BLaER1 (cell line): ENCODE data around the gene HIRA.
"Not testable (repeated sequence)": the region's sequence is repeated elsewhere in the genome, so short reads cannot be mapped to it uniquely, and the experiment has no call there.

ENCODE experiments used
- H3K27ac ChIP-seq: shearing (Covaris generic); formaldehyde crosslinking; 2 replicates; pipeline ENCODE4 v1.8.1; 2022
- H3K27me3 ChIP-seq: shearing (Covaris generic); formaldehyde crosslinking; 2 replicates; pipeline ENCODE4 v1.8.1; 2022
- H3K36me3 ChIP-seq: shearing (Covaris generic); formaldehyde crosslinking; 2 replicates; pipeline ENCODE4 v1.8.1; 2022
- H3K4me1 ChIP-seq: shearing (Covaris generic); formaldehyde crosslinking; 2 replicates; pipeline ENCODE4 v1.8.1; 2022
- H3K4me2 ChIP-seq: shearing (Covaris generic); formaldehyde crosslinking; 2 replicates; pipeline ENCODE4 v1.8.1; 2022
- H3K4me3 ChIP-seq: shearing (Covaris generic); formaldehyde crosslinking; 2 replicates; pipeline ENCODE4 v1.8.1; 2022
- H3K9ac ChIP-seq: shearing (Covaris generic); formaldehyde crosslinking; 2 replicates; pipeline ENCODE4 v1.8.1; 2022
- H3K9me3 ChIP-seq: shearing (Covaris generic); formaldehyde crosslinking; 2 replicates; pipeline ENCODE4 v1.8.1; 2022
- H4K20me1 ChIP-seq: shearing (Covaris generic); formaldehyde crosslinking; 2 replicates; pipeline ENCODE4 v1.8.1; 2022
- Cebpa-rat ChIP-seq: shearing (Covaris generic); IDR thresholded peaks from 2 replicates; pipeline ENCODE4 v1.8.1; 2022

Gene HIRA

DNA sequence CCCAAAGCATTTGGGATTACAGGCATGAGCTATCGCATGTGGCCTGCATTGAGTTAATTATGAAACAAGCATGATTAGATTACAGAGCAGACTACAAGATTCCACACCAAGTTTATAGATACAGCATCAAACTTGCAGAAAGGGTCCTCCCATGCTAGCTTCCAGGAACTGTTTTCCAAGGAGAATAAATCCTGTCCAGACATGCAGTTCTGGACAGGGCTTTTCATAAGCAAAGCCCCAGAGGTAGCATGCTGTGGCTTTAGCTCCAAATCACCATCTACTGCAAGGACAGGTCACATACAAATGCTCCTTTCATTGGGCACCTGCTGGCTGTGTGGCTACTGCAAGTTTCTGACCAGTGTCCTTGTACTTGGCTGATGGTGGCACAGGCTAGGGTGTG lies 57.1 kb downstream of the HIRA start:
- no peaks in the 10 kb centered on the region for H3K9me3 ChIP-seq
- no peaks in the 10 kb centered on the region for H4K20me1 ChIP-seq
- H3K27ac ChIP-seq: no peak overlapping the region
- no peak overlapping the region for H3K4me3 ChIP-seq
- no peak overlapping the region for H3K4me2 ChIP-seq
- H3K9ac ChIP-seq: no peak overlapping the region
- H3K4me1 ChIP-seq: no peaks in the 10 kb centered on the region
- no peak for TF ChIP-seq Cebpa-rat
- no peaks in the 10 kb centered on the region for H3K27me3 ChIP-seq
- peaks cover 98% of the 10 kb centered on the region for H3K36me3 ChIP-seq

DNA sequence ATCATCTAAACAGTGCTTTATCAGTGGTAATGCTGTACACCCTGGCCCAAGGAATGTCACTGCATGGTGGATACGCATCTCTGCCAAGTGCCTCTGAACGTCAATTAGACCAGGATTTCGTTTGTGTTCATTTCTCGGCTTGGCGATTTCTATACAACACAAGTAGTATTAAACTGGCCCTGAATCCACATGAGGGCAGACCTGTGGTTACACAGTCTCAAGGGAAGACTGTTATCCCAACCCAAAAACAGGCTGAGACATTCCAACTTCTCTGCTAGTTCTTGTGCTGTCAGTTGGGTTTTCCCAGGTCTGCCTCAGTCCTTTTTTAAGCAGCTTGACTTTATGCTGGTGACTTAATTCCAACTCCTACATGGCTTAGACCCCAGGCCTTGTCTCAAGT lies 58.1 kb downstream of the HIRA start:
- Histone ChIP-seq H3K4me2 (no peak overlapping the region), H4K20me1 (no peaks in the 10 kb centered on the region), H3K9ac (no peak overlapping the region), H3K9me3 (no peaks in the 10 kb centered on the region), H3K4me1 (no peaks in the 10 kb centered on the region), H3K27me3 (no peaks in the 10 kb centered on the region), H3K27ac (no peak overlapping the region), H3K4me3 (no peak overlapping the region), H3K36me3 (peaks cover 98% of the 10 kb centered on the region)
- TF ChIP-seq Cebpa-rat: no peak

DNA sequence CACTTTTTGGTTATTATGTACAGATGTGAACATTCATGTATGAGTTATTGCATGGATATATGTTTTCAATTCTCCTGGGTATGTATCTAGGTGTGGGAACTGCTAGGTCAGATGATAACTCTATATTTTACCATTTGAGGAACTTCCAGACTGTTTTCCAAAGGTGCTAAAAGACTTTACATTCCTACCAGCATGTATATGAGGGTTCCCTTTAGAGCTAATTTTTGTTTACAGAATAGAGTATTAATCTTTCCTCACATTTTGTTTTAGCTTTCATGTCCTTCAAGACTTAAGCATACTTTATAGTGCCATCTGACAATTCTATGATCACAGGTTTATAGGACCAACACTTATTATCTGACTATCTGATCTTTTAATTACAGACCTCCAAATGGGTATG lies 59.6 kb downstream of the HIRA start:
- Histone ChIP-seq H3K27ac (no peak overlapping the region), H4K20me1 (no peaks in the 10 kb centered on the region), H3K4me2 (no peak overlapping the region), H3K9me3 (no peaks in the 10 kb centered on the region), H3K9ac (no peak overlapping the region), H3K27me3 (no peaks in the 10 kb centered on the region), H3K36me3 (peaks cover 97% of the 10 kb centered on the region), H3K4me3 (no peak overlapping the region), H3K4me1 (no peaks in the 10 kb centered on the region)
- TF ChIP-seq Cebpa-rat: no peak

DNA sequence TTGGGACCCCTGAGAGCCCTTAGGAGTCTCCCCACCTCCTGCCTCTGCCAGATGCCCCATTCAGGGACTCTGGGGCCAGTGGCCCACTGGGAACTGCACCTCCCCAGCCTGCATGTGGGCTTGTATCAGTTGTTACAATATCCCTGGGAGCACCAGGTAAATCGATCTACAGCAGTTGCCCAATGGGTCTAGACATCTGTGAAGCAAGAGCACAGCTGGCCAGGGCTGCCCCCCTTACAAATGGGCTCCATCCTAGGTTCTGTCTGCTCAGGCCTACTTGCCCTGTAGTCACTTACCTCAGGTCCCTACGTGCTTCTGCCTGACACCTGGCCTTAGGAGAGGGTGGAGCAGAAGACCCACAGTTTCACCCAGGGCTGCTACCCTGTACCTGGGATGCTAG lies 62.7 kb downstream of the HIRA start:
- H3K27ac ChIP-seq: no peak overlapping the region
- H4K20me1 ChIP-seq: no peaks in the 10 kb centered on the region
- no peak for TF ChIP-seq Cebpa-rat
- H3K4me1 ChIP-seq: no peaks in the 10 kb centered on the region
- no peak overlapping the region for H3K4me3 ChIP-seq
- no peaks in the 10 kb centered on the region for H3K9me3 ChIP-seq
- H3K36me3 ChIP-seq: peaks cover 97% of the 10 kb centered on the region
- H3K27me3 ChIP-seq: no peaks in the 10 kb centered on the region
- H3K9ac ChIP-seq: no peak overlapping the region
- no peak overlapping the region for H3K4me2 ChIP-seq

DNA sequence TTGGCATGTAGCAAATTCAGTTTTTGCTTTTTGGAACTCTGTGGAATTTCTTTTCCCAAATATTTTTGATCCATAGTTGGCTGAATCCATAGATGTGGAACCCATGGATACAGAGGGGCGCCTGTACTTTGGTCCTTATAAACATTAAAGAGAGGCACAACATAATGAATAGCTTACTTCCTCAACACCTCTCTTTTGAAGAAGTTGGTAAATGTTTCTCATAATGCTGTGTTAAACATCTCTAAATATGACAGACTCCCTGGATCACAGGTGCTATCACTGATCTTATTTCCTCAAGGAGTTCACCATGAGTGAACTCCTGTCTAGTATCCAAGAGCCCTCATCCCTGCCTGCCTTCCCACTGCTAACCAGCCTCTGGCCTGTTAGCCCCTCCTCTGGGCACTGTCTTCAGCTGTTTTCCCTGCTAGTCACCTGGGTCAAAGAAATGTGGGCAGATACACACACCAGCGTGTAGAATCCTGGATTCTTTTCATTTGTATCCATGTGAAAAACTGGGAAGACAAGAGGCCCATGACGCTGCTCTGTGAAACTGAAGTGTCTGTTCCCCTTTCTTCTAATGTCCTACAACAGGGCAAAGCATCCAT lies 63.7 kb downstream of the HIRA start:
- no peaks in the 10 kb centered on the region for H3K9me3 ChIP-seq
- H3K9ac ChIP-seq: no peak overlapping the region
- no peak overlapping the region for H3K4me3 ChIP-seq
- no peaks in the 10 kb centered on the region for H4K20me1 ChIP-seq
- no peak overlapping the region for H3K4me2 ChIP-seq
- H3K27me3 ChIP-seq: no peaks in the 10 kb centered on the region
- no peak overlapping the region for H3K27ac ChIP-seq
- no peak for TF ChIP-seq Cebpa-rat
- 0 out of 2 replicates have a peak, but pooled peaks cover under 1% of the 10 kb centered on the region for H3K4me1 ChIP-seq
- H3K36me3 ChIP-seq: peaks cover 98% of the 10 kb centered on the region

DNA sequence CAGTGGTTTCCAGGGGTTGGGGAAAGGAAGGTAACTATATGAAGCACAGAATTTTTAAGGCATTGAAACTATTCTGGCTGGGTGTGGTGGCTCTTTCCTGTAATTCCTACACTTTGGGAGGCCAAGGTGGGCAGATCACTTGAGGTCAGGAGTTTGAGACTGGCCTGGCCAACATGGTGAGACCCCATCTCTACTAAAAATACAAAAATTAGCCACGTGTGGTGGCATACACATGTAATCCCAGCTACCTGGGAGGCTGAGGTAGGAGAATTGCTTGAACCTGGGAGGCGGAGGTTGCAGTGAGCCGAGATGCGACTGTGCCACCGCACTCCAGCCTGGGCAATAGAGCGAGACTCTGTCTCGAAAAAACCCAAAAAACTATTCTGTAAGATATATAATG lies 68.0 kb downstream of the HIRA start:
- H3K27me3 ChIP-seq, H3K9me3 ChIP-seq, H3K4me3 ChIP-seq, H3K9ac ChIP-seq, H3K4me2 ChIP-seq, H3K27ac ChIP-seq, H4K20me1 ChIP-seq: not testable (repeated sequence)
- peaks cover 94% of the 10 kb centered on the region for H3K36me3 ChIP-seq
- H3K4me1 ChIP-seq: peaks cover 18% of the 10 kb centered on the region

DNA sequence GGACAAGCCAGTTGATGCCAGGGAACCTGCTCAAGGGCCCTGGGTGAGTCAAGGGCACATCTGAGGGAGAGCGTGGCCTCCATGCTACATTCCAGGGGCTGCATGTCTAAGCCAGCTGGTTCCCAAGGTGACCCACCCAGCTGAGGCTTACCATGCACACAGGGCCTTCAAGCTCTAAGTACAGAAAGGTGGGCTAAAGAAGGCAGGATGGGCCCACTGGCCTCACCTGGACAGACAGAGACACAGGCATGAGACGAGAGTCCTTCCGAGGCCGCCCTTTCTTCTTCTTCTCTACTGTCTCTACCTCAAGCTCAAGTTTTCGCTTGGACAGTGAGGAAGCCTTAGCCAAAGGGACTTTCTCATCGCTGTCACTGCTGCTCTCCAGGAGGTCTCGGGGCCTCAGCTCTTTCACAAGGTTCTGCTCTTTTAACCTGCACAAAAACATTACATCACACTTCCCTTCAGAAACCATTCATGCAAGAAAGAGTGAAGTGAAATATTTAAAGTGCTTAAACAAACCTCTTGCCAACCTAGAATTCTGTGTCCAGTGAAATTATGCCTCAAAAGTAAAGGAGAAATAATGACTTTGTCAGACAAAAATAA lies 69.9 kb downstream of the HIRA start:
- no peaks in the 10 kb centered on the region for H3K9me3 ChIP-seq
- no peak overlapping the region for H3K4me3 ChIP-seq
- H3K4me1 ChIP-seq: peaks cover 18% of the 10 kb centered on the region
- no peak; the same call in 1 of the 2 replicates for TF ChIP-seq Cebpa-rat
- H3K27ac ChIP-seq: no peak overlapping the region
- peaks cover 7% of the 10 kb centered on the region; the same call in 1 of the 2 replicates for H4K20me1 ChIP-seq
- peak overlapping the region; percentile 34; the same call in 1 of the 2 replicates for H3K4me2 ChIP-seq
- peaks cover 96% of the 10 kb centered on the region for H3K36me3 ChIP-seq
- no peaks in the 10 kb centered on the region for H3K27me3 ChIP-seq
- H3K9ac ChIP-seq: no peak overlapping the region

DNA sequence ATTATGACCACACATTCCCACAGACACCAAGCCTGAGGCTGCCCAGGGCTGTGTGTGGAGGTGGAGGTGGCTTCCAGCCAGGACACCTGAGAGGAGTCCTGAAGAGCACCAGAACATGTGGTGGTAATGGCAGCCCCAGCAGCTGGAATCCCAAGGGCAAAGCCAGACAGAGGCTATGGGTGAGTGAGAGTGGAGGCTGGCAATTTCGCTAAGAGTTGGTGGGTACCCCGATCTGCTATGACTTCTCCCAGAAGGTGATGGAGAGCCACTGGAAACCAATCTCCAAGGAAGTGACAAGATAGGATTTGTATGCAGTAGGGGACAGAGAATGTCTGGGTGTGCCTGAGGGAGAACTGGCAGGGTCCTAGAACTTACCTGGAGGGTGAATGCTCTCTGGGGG lies 70.7 kb downstream of the HIRA start:
- H3K4me3 ChIP-seq: no peak overlapping the region
- H3K27me3 ChIP-seq: no peaks in the 10 kb centered on the region
- no peak overlapping the region for H3K9ac ChIP-seq
- peaks cover 7% of the 10 kb centered on the region; the same call in 1 of the 2 replicates for H4K20me1 ChIP-seq
- peaks cover 96% of the 10 kb centered on the region for H3K36me3 ChIP-seq
- no peak for TF ChIP-seq Cebpa-rat
- H3K4me2 ChIP-seq: no peak overlapping the region
- peaks cover 18% of the 10 kb centered on the region for H3K4me1 ChIP-seq
- H3K27ac ChIP-seq: no peak overlapping the region
- H3K9me3 ChIP-seq: no peaks in the 10 kb centered on the region

DNA sequence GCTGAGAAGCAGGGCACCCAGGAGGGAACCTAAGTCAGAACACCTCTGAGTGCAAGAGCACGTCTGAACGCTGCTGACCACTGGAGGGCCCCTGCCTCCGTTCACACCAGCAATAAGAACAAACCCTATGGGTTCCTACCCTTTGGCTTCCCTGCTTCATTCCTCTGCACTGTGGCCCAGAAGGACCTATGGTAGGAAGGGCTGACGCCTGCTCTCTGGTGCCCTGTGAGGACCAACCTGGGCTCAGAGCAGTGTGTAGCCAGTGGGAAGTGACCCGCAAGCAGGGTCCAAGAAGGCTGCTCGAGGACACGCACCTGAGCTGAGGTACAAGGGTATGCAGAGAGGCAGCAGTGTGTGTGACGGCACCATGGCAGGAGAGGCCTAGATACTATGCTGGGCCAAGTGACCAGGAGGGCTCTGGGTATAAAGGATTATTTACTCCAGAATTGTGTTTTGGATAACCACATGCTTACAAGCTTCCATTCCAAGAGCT lies 71.2 kb downstream of the HIRA start:
- H3K4me1 ChIP-seq: peaks cover 18% of the 10 kb centered on the region
- no peak for TF ChIP-seq Cebpa-rat
- H3K4me2 ChIP-seq: no peak overlapping the region
- H3K36me3 ChIP-seq: peaks cover 96% of the 10 kb centered on the region
- H3K9ac ChIP-seq: no peak overlapping the region; the same call in 1 of the 2 replicates
- H3K4me3 ChIP-seq: no peak overlapping the region
- no peak overlapping the region for H3K27ac ChIP-seq
- H3K9me3 ChIP-seq: no peaks in the 10 kb centered on the region
- no peaks in the 10 kb centered on the region for H3K27me3 ChIP-seq
- peaks cover 7% of the 10 kb centered on the region for H4K20me1 ChIP-seq

DNA sequence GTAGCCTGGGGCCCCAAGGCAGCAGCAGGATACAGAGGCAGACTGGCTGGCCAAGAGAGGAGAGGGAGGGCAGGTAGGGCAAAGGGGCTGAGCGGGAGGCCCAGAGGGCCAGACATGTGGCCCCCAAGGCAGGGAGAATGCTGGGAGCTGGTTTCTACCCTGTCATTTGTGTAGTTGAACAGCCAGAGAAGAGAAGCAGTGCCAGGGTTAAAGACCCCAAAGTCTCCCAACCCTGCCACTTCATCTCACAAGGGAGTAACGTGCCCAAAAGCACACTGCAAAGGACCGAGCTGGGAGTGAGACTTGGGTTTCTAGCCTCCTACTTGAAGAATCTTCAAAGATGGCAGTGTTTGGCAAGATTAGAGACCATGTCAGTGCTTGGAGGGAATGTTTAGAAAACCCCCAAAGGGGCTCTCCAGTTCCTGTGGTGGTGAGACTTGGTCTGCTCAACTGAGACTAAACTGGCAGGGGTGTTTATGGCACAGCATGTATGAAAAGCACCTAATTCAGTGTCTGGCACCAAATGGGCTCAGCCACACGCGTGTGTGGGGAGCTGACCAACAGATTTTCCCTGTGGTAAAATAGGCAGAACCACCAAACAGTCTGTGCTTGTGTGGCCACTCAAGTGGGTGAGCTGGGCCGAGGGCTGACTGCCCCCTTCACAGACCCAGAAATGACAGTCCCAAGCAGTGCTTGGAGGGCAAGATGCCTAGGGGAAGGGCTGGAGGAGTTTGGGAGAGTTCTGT lies 71.8 kb downstream of the HIRA start:
- Histone ChIP-seq H3K27ac (no peak overlapping the region), H3K27me3 (no peaks in the 10 kb centered on the region), H3K36me3 (peaks cover 96% of the 10 kb centered on the region), H3K4me2 (no peak overlapping the region), H3K4me1 (peaks cover 18% of the 10 kb centered on the region), H3K9me3 (no peaks in the 10 kb centered on the region), H3K9ac (no peak overlapping the region; the same call in 1 of the 2 replicates), H3K4me3 (no peak overlapping the region), H4K20me1 (peaks cover 7% of the 10 kb centered on the region)
- no peak for TF ChIP-seq Cebpa-rat
